Duodenal mucosa (tissue), 2 donors: ENCODE results near the gene GABBR1.

Experiments used
- H3K27ac ChIP-seq: one replicate; pipeline ENCODE4 v1.7.0; 2013; ENCODE audit warnings: low read depth, low read length
- H3K27me3 ChIP-seq, 2 donors: one replicate each; pipeline ENCODE4 v1.7.0; 2013; ENCODE audit warnings: low read length in 2 of 2, control low read depth in 1 of 2; ENCODE audit not compliant: insufficient read depth in 2 of 2, control insufficient read depth in 1 of 2
- H3K36me3 ChIP-seq, 2 donors: one replicate each; pipeline ENCODE4 v1.7.0; 2013; ENCODE audit warnings: low read length in 2 of 2, control low read depth in 1 of 2; ENCODE audit not compliant: insufficient read depth in 2 of 2, control insufficient read depth in 1 of 2
- H3K4me1 ChIP-seq, 2 donors: one replicate each; pipeline ENCODE4 v1.7.0; 2013; ENCODE audit warnings: low read length in 2 of 2, control low read depth in 1 of 2; ENCODE audit not compliant: insufficient read depth in 2 of 2, control insufficient read depth in 1 of 2
- H3K4me3 ChIP-seq, 2 donors: one replicate each; pipeline ENCODE4 v1.7.0; 2013; ENCODE audit warnings: low read length in 2 of 2, low read depth in 1 of 2
- H3K9ac ChIP-seq, 2 donors: one replicate each; pipeline ENCODE4 v1.7.0; 2013; ENCODE audit warnings: low read length in 2 of 2, low read depth in 1 of 2
- H3K9me3 ChIP-seq, 2 donors: one replicate each; pipeline ENCODE4 v1.7.0; 2013; ENCODE audit warnings: low read length in 2 of 2, control low read depth in 1 of 2; ENCODE audit not compliant: control insufficient read depth in 1 of 2

Gene GABBR1

DNA sequence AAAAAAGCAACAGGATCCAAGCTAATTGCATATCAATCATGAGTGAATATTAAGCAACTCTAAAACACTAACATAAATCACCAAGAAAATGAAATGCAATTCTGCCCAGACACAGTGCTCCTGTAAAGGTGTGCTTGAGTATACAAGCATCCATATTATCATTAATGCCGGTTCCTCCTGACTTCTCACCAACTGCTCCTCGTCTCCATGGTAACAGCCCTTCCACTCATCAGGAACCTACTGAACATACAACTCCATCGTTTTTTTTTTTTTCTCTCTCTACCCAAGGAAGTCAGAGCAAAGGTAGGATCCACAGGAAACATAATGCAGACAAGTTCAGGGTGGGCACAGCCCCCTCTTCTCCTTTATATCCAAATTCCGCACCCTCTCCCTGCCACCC is 12.4 kb downstream of the GABBR1 start:
- Histone ChIP-seq H3K36me3 (no peaks in the 10 kb centered on the region), H3K9ac (no peak overlapping the region), H3K9me3 (no peaks in the 10 kb centered on the region), H3K27me3 (peaks cover 3 to 4% of the 10 kb centered on the region in 2 donors), H3K4me1 (no peaks in the 10 kb centered on the region), H3K4me3 (no peak overlapping the region), H3K27ac (no peak overlapping the region)

- Histone ChIP-seq H3K27ac (no peak overlapping the region), H3K27me3 (no peaks in the 10 kb centered on the region), H3K9me3 (no peaks in the 10 kb centered on the region), H3K4me1 (no peaks in the 10 kb centered on the region), H3K9ac (no peak overlapping the region), H3K36me3 (no peaks in the 10 kb centered on the region), H3K4me3 (no peak overlapping the region)
Observed at GRCh38 chr6:29619578-29620160, 13.3 kb downstream of the GABBR1 start.

DNA sequence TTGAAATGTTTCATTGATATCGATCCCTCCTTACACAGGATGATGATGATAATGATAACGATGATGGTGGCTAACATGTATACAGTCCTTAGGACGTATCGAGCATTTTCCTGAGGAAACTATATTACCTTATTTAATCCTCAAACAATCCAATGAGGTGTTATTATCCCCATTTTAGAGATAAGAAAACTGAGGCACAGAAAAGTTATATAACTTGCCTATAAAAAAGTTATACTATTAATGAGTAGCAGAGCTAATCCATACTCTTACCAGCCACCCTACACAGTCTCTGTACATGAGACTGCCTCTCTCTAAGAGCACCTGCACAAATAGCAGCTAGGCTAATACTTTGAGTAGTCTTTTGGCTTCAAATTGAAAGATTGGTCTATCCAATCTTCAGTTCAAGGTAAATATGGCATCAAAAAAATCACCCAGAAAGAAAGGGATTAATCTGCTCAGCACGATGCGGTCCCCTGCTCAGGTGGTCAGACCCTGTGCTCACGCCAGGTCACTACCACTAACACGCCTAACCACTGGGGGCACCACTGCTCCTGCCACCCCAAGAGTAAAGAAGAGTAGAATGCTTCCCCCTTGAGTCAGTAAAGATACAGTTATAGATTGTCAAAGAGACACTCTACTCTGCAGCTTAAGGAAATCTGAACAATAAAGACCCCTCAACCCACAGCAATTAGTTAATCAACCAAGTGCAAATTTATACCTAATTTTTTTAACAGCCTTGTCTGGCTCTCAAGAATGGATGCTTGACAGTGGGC is 15.0 kb downstream of the GABBR1 start:
- Histone ChIP-seq H3K4me1 (no peaks in the 10 kb centered on the region), H3K36me3 (no peaks in the 10 kb centered on the region), H3K9ac (no peak overlapping the region), H3K27ac (no peak overlapping the region), H3K9me3 (no peaks in the 10 kb centered on the region), H3K4me3 (no peak overlapping the region), H3K27me3 (no peaks in the 10 kb centered on the region)

DNA sequence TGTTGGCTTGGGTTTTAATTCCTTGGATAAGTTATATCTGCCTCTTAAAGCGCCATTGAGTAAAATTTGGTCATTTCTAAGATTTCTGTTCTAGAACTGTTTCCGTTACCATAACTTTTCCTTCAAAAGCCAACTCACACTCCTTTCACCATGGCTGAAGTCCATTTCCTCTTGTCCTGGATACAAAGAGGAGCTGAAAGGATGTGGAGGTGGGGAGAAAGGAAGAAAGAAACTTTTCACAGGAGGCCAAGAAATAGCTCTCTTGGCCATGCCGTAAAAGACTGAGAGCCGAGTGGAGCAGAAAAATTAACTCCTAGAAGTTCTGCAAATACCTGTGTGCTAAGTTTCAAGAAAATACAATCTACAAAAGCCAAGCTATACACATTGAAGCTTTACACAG is 21.6 kb downstream of the GABBR1 start:
- H3K4me1 ChIP-seq, result no peaks in the 10 kb centered on the region
- H3K27me3 ChIP-seq, result no peaks in the 10 kb centered on the region
- H3K9me3 ChIP-seq, result no peaks in the 10 kb centered on the region
- H3K36me3 ChIP-seq, result peaks cover 0 to 7% of the 10 kb centered on the region in 2 donors
- H3K9ac ChIP-seq, result no peak overlapping the region
- no peak overlapping the region for H3K4me3 ChIP-seq
- no peak overlapping the region for H3K27ac ChIP-seq

DNA sequence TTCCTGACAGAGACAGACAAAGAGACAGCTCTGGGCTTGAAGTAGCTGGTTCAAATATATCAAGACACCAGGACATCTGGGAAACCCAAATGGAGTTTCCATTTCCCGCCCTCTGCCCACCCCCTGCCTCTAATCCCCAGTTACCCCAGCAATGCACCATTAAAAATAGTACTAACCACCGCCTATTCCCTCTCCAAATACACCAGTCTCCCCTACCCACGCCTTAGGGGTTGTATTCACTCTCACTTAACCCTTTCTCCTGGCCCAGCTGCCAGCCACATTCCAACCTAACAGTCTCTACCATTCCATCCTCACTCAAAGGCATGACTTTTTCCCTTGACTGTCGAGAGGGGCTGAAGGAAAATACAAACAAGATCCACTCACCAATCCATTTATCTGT is 22.4 kb downstream of the GABBR1 start:
- Histone ChIP-seq H3K27ac (no peak overlapping the region), H3K36me3 (peaks cover 0 to 7% of the 10 kb centered on the region in 2 donors)

GRCh38 chr6:29608131-29608530 is 24.9 kb downstream of the GABBR1 start:
- no peak overlapping the region for H3K27ac ChIP-seq
- H3K4me3 ChIP-seq, result no peak overlapping the region
- peaks cover 0 to 10% of the 10 kb centered on the region in 2 donors for H3K36me3 ChIP-seq
- H3K9ac ChIP-seq, result no peak overlapping the region
- H3K27me3 ChIP-seq, result no peaks in the 10 kb centered on the region
- H3K9me3 ChIP-seq, result no peaks in the 10 kb centered on the region
- no peaks in the 10 kb centered on the region for H3K4me1 ChIP-seq

More for the DNA sequence above, 22.4 kb downstream of the GABBR1 start:
- Histone ChIP-seq H3K9me3 (no peaks in the 10 kb centered on the region), H3K9ac (no peak overlapping the region), H3K27me3 (no peaks in the 10 kb centered on the region), H3K4me3 (no peak overlapping the region), H3K4me1 (no peaks in the 10 kb centered on the region)

GRCh38 chr6:29603930-29604329 is 29.1 kb downstream of the GABBR1 start:
- no peaks in the 10 kb centered on the region for H3K9me3 ChIP-seq
- no peaks in the 10 kb centered on the region for H3K4me1 ChIP-seq
- H3K9ac ChIP-seq, result no peak overlapping the region
- no peak overlapping the region for H3K4me3 ChIP-seq
- no peaks in the 10 kb centered on the region for H3K27me3 ChIP-seq
- H3K27ac ChIP-seq, result no peak overlapping the region
- peaks cover 0 to 10% of the 10 kb centered on the region in 2 donors for H3K36me3 ChIP-seq

DNA sequence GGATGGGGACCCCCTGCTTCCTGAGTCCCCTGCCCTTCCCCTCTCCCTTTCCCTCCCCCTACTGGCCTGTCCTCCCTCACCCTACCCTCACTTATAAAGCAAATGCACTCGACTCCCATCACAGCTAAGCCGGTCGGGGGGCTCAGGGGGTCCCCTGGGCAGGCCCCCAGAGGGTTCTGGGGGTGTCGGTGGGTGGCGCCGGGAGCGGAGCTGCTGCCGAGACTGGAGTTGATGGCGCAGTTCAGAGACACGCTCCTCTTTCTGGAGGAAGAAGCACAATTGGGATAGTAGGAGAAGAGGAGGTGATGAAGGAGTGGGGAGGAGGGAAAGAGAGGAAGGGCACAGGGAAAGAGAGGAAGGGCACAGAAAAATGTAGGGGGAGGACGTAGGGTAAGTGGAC is 29.5 kb downstream of the GABBR1 start:
- peaks cover 0 to 8% of the 10 kb centered on the region in 2 donors for H3K36me3 ChIP-seq
- no peak overlapping the region for H3K9ac ChIP-seq

DNA sequence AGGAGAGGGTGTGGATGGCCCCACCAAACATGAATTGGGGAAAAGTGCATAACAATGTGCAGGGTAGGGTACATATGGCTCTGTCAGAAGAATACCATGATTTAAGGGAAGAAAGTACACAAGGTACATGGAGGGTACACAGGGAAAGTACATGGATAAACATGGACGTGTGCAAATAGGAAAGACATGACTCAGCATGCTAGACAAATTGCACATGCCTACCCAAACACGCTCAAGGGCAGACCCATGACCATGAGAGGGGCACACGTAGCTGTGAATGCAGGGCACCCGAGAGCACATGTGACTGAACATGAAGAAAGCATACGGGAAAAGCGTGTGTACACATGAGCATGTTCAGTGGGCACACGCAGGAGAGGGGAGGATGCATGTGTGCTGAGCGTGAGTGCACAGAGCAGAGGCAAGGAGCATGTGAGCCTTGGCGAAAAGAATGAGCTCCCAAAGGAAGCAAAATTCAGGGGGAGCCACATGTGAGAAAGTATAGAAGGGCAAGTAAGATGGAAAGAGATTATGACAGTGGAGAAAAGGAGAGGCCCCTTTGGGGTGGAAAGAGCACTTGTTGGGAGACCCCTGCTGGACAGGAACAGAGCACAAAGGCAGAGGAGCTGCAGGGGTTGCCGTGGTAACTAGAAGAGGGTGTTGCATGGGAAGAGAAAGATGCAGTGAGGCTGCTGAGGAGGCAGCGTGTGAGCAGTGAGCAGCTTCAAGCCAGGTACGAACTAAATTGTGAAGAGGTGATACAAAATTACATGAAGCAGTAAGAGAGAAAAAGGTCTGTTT is 30.2 kb downstream of the GABBR1 start:
- no peaks in the 10 kb centered on the region for H3K9me3 ChIP-seq
- no peaks in the 10 kb centered on the region for H3K27me3 ChIP-seq
- no peak overlapping the region for H3K9ac ChIP-seq
- no peak overlapping the region for H3K27ac ChIP-seq
- H3K4me3 ChIP-seq, result no peak overlapping the region
- H3K4me1 ChIP-seq, result no peaks in the 10 kb centered on the region
- H3K36me3 ChIP-seq, result peaks cover 0 to 6% of the 10 kb centered on the region in 2 donors

More for the DNA sequence above, 29.5 kb downstream of the GABBR1 start:
- H3K27me3 ChIP-seq, result no peaks in the 10 kb centered on the region
- no peaks in the 10 kb centered on the region for H3K4me1 ChIP-seq
- no peak overlapping the region for H3K4me3 ChIP-seq
- no peak overlapping the region for H3K27ac ChIP-seq
- H3K9me3 ChIP-seq, result no peaks in the 10 kb centered on the region

GRCh38 chr6:29598172-29598747 is 34.7 kb downstream of the GABBR1 start:
- Histone ChIP-seq H3K9ac (no peak overlapping the region), H3K27me3 (peaks cover 0 to 3% of the 10 kb centered on the region in 2 donors), H3K4me1 (no peaks in the 10 kb centered on the region), H3K27ac (no peak overlapping the region), H3K9me3 (no peaks in the 10 kb centered on the region), H3K4me3 (no peak overlapping the region), H3K36me3 (no peaks in the 10 kb centered on the region)
